Astrocyte (in vitro differentiated cells and primary cell): ENCODE data around the gene FSTL4. TPM values are rescaled to one million over a fixed set of nuclear protein-coding genes. Genes with fewer than 3 reads are reported as not detected.

ENCODE experiments used
- DNase-seq: peaks from one replicate; pipeline ENCODE4 v3.0.0-alpha.2; 2010; ENCODE audit warnings: low read depth
- FAIRE-seq: peaks from 2 replicates; lab custom pipeline; 2011; peaks lifted over from hg19 to GRCh38; lab: Jason Lieb, UNC
- H2AFZ ChIP-seq: 2 replicates; pipeline ENCODE4 v1.6.0; 2012; ENCODE audit warnings: low read depth, low read length, inconsistent platforms
- H3K27ac ChIP-seq: 2 replicates; pipeline ENCODE4 v1.5.1; 2011; ENCODE audit warnings: low read depth, low read length, inconsistent platforms
- H3K27me3 ChIP-seq: 2 replicates; pipeline ENCODE4 v1.6.0; 2011; ENCODE audit warnings: low read length, inconsistent platforms; ENCODE audit not compliant: insufficient read depth
- H3K36me3 ChIP-seq: 2 replicates; pipeline ENCODE4 v1.5.1; 2011; ENCODE audit warnings: low read length, inconsistent platforms; ENCODE audit not compliant: insufficient read depth
- H3K4me1 ChIP-seq: 2 replicates; pipeline ENCODE4 v1.5.1; 2011; ENCODE audit warnings: low read length, inconsistent platforms; ENCODE audit not compliant: insufficient read depth
- H3K4me2 ChIP-seq: 2 replicates; pipeline ENCODE4 v1.6.0; 2012; ENCODE audit warnings: low read length, inconsistent platforms
- H3K4me3 ChIP-seq: 2 replicates; pipeline ENCODE4 v1.5.1; 2011; ENCODE audit warnings: low read depth, mild to moderate bottlenecking, low read length, inconsistent platforms; ENCODE audit not compliant: insufficient read depth
- H3K79me2 ChIP-seq: 2 replicates; pipeline ENCODE4 v1.6.0; 2012; ENCODE audit warnings: mild to moderate bottlenecking, low read length, inconsistent platforms; ENCODE audit not compliant: insufficient read depth
- H3K9ac ChIP-seq: 2 replicates; pipeline ENCODE4 v1.6.0; 2012; ENCODE audit warnings: mild to moderate bottlenecking, low read length, inconsistent platforms
- H3K9me3 ChIP-seq: 2 replicates; pipeline ENCODE4 v1.5.1; 2012; ENCODE audit warnings: low read depth, mild to moderate bottlenecking, low read length, inconsistent platforms; ENCODE audit not compliant: insufficient read depth
- H4K20me1 ChIP-seq: 2 replicates; pipeline ENCODE4 v1.6.0; 2012; ENCODE audit warnings: low read length, inconsistent platforms; ENCODE audit not compliant: insufficient read depth
- H3K27ac Mint-ChIP-seq: one replicate; pipeline ENCODE4 v1.8.0; 2021; ENCODE audit warnings: mild to moderate bottlenecking, mixed read lengths; ENCODE audit not compliant: unreplicated experiment
- H3K27me3 Mint-ChIP-seq: one replicate; pipeline ENCODE4 v1.8.0; 2021; ENCODE audit warnings: low read depth, mixed read lengths; ENCODE audit not compliant: unreplicated experiment
- H3K36me3 Mint-ChIP-seq: one replicate; pipeline ENCODE4 v1.8.0; 2021; ENCODE audit warnings: low read depth, mixed read lengths; ENCODE audit not compliant: unreplicated experiment
- H3K4me1 Mint-ChIP-seq: one replicate; pipeline ENCODE4 v1.8.0; 2021; ENCODE audit warnings: low read depth, mixed read lengths; ENCODE audit not compliant: unreplicated experiment
- H3K4me3 Mint-ChIP-seq: one replicate; pipeline ENCODE4 v1.8.0; 2021; ENCODE audit warnings: mild to moderate bottlenecking, moderate library complexity, mixed read lengths; ENCODE audit not compliant: unreplicated experiment
- H3K9me3 Mint-ChIP-seq: one replicate; pipeline ENCODE4 v1.8.0; 2021; ENCODE audit warnings: mild to moderate bottlenecking, mixed read lengths; ENCODE audit not compliant: unreplicated experiment
- CTCF ChIP-seq: IDR thresholded peaks from 2 replicates; pipeline ENCODE4 v1.5.1; 2011; ENCODE audit warnings: low read depth, mild to moderate bottlenecking, inconsistent platforms, low read length, moderate library complexity; ENCODE audit not compliant: insufficient read depth
- EZH2 ChIP-seq: IDR thresholded peaks from 2 replicates; pipeline ENCODE4 v1.6.1; 2012; ENCODE audit warnings: mild to moderate bottlenecking, low read length, inconsistent platforms; ENCODE audit not compliant: insufficient read depth
- total RNA-seq: library from RNA; stranded (reverse); gene quantifications from 2 replicates; pipeline ENCODE4 v1.2.1, GENCODE V29; 2021

Gene FSTL4
- total RNA-seq, 1 donor from 2014 or later: not detected

GRCh38 chr5:133233616-133234015 lies 378.7 kb downstream of the FSTL4 start:
- no peaks in the 10 kb centered on the region for H3K4me1 Mint-ChIP-seq
- no peak overlapping the region for H3K9ac ChIP-seq
- H3K36me3 ChIP-seq: no peaks in the 10 kb centered on the region
- H3K9me3 Mint-ChIP-seq: peaks cover 6% of the 10 kb centered on the region
- no peaks in the 10 kb centered on the region for H3K79me2 ChIP-seq
- no peak for DNase-seq
- FAIRE-seq: no peak
- H3K4me1 ChIP-seq: peaks cover 5% of the 10 kb centered on the region
- no peaks in the 10 kb centered on the region for H4K20me1 ChIP-seq
- H3K27me3 Mint-ChIP-seq: peaks cover 35% of the 10 kb centered on the region
- H3K9me3 ChIP-seq: no peaks in the 10 kb centered on the region
- no peak overlapping the region for H3K4me2 ChIP-seq
- no peak overlapping the region for H3K27ac ChIP-seq
- H3K27ac Mint-ChIP-seq: no peak overlapping the region
- H3K36me3 Mint-ChIP-seq: no peaks in the 10 kb centered on the region
- no peak overlapping the region for H2AFZ ChIP-seq
- peaks cover 8% of the 10 kb centered on the region for H3K27me3 ChIP-seq
- no peak overlapping the region for H3K4me3 ChIP-seq
- TF ChIP-seq CTCF (no peak), EZH2 (no peak)
- no peak overlapping the region for H3K4me3 Mint-ChIP-seq

GRCh38 chr5:133232911-133233310 lies 379.4 kb downstream of the FSTL4 start:
- FAIRE-seq: no peak

More at GRCh38 chr5:133232911-133233310, 379.4 kb downstream of the FSTL4 start:
- DNase-seq: no peak
- H3K27me3 ChIP-seq: peaks cover 6% of the 10 kb centered on the region
- H3K9ac ChIP-seq: no peak overlapping the region
- Mint-ChIP-seq H3K27me3 (peaks cover 29% of the 10 kb centered on the region), H3K36me3 (no peaks in the 10 kb centered on the region), H3K4me1 (no peaks in the 10 kb centered on the region), H3K9me3 (peaks cover 6% of the 10 kb centered on the region), H3K27ac (no peak overlapping the region), H3K4me3 (no peak overlapping the region)
- no peaks in the 10 kb centered on the region for H3K79me2 ChIP-seq
- H3K4me3 ChIP-seq: no peak overlapping the region
- H3K4me2 ChIP-seq: no peak overlapping the region
- TF ChIP-seq EZH2 (no peak), CTCF (no peak)
- H3K27ac ChIP-seq: no peak overlapping the region
- no peaks in the 10 kb centered on the region for H3K36me3 ChIP-seq
- no peak overlapping the region for H2AFZ ChIP-seq
- no peaks in the 10 kb centered on the region for H3K9me3 ChIP-seq
- H3K4me1 ChIP-seq: peaks cover 5% of the 10 kb centered on the region
- H4K20me1 ChIP-seq: no peaks in the 10 kb centered on the region
